Measurements from ENCODE around the gene SLIT1.

SLIT1 gene

DNA sequence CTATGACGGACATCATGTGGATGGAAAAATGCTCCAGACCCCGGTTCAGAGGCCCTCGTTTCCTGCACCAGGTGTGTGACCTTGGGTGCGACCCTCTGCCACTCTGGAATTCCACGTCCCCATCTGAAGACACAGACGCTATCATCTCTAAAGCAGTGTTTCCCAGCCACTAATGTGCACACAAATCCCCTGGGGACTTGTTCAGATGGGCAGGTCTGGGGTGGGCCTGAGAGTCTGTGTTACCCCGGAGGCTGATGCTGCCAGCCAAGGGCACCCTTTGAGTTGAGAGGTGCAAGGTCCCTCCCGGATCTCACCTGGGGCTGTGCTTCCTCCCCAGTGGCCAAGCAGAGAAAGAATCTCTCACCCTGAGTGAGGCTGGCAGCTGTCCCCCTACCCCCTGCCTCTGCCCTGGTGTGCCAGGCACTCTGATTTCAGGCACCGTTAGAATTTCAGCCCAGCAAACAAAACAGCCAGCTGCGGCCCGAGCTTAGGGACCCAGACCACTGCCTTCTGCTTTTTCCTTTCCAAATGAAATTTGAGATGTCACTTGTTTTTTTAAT lies 90.0 kb downstream of the SLIT1 start:
- in situ Hi-C loops (cut with HindIII; ENCODE audit: low sequenced_read_pairs): no loop called here
- TF ChIP-seq, protein P1, sequence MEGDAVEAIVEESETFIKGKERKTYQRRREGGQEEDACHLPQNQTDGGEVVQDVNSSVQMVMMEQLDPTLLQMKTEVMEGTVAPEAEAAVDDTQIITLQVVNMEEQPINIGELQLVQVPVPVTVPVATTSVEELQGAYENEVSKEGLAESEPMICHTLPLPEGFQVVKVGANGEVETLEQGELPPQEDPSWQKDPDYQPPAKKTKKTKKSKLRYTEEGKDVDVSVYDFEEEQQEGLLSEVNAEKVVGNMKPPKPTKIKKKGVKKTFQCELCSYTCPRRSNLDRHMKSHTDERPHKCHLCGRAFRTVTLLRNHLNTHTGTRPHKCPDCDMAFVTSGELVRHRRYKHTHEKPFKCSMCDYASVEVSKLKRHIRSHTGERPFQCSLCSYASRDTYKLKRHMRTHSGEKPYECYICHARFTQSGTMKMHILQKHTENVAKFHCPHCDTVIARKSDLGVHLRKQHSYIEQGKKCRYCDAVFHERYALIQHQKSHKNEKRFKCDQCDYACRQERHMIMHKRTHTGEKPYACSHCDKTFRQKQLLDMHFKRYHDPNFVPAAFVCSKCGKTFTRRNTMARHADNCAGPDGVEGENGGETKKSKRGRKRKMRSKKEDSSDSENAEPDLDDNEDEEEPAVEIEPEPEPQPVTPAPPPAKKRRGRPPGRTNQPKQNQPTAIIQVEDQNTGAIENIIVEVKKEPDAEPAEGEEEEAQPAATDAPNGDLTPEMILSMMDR (IDR thresholded peaks at IDR 0.05; ENCODE audit: low read depth, low read length, missing control alignments): no peak
- no peak for DNase-seq (ENCODE audit: low read depth)
- H3K4me3 ChIP-seq (ENCODE audit: low read depth, low read length): no peak overlapping the region

DNA sequence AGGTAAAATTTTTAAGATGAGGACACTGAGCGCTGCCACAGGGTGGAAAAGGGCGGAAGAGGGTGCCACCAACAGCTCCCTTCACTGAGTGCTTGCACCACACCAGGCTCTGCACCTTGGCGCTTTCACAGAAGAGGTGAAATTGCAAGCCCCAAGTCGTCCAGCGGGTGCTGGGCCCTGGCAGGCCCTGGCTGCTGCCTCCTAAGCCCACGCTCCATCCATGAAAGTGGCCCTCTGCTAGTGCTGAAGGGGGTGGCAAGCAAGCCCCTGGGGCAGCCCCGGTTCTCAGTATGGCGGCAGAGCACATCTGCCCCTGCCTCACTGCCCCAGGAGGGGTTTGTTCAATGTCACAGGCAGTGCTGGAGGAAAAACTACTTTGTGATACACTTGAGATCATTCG lies 95.1 kb downstream of the SLIT1 start:
- no peak for DNase-seq (ENCODE audit: low read depth)
- TF ChIP-seq, protein P1 (IDR thresholded peaks at IDR 0.05; ENCODE audit: low read depth, low read length, missing control alignments): no peak
- in situ Hi-C loops (cut with HindIII; ENCODE audit: low sequenced_read_pairs): no loop called here
- no peak overlapping the region for H3K4me3 ChIP-seq (ENCODE audit: low read depth, low read length)

GRCh38 chr10:97090035-97090434 lies 95.7 kb downstream of the SLIT1 start:
- in situ Hi-C loops (cut with HindIII; ENCODE audit: low sequenced_read_pairs): no loop called here
- TF ChIP-seq, protein P1 (IDR thresholded peaks at IDR 0.05; ENCODE audit: low read depth, low read length, missing control alignments): no peak
- DNase-seq (ENCODE audit: low read depth): no peak
- no peak overlapping the region for H3K4me3 ChIP-seq (ENCODE audit: low read depth, low read length)

- DNase-seq (ENCODE audit: low read depth): no peak
- TF ChIP-seq, protein P1 (IDR thresholded peaks at IDR 0.05; ENCODE audit: low read depth, low read length, missing control alignments): no peak
- in situ Hi-C loops (cut with HindIII; ENCODE audit: low sequenced_read_pairs): no loop called here
- H3K4me3 ChIP-seq (ENCODE audit: low read depth, low read length): no peak overlapping the region
Observed at GRCh38 chr10:97089209-97089870, 96.4 kb downstream of the SLIT1 start.

DNA sequence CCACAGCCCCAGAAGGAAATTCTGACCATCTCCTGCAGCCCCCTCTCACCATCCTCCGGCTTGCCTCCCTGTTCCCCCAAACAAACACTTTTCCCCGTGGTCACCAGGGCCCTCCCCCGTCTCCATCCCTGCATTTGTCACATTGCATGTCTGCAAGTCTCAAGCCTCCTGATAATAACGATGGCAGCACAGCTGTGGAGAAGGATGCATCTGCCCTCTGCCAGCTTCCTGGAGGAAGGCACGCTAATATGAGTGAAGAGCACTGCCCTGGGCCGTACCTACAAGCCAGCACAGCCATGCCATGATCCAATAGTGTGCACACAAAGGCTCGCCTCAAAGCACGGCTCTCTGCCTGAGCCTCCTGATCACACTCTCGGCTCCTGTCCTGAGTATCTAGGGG lies 98.5 kb downstream of the SLIT1 start:
- no peak for DNase-seq (ENCODE audit: low read depth)
- TF ChIP-seq, protein P1 (IDR thresholded peaks at IDR 0.05; ENCODE audit: low read depth, low read length, missing control alignments): no peak
- no peak overlapping the region for H3K4me3 ChIP-seq (ENCODE audit: low read depth, low read length)
- in situ Hi-C loops (cut with HindIII; ENCODE audit: low sequenced_read_pairs): no loop called here

- DNase-seq (ENCODE audit: low read depth): no peak
- in situ Hi-C loops (cut with HindIII; ENCODE audit: low sequenced_read_pairs): no loop called here
- TF ChIP-seq, protein P1 (IDR thresholded peaks at IDR 0.05; ENCODE audit: low read depth, low read length, missing control alignments): no peak
- no peak overlapping the region for H3K4me3 ChIP-seq (ENCODE audit: low read depth, low read length)
Observed at GRCh38 chr10:97086530-97086929, 99.2 kb downstream of the SLIT1 start.
